H1 (cell line): ENCODE measurements around the gene RNF166. TPM values are rescaled to one million over a fixed set of nuclear protein-coding genes. Genes with fewer than 3 reads are reported as not detected.

Experiments
- CTCF ChIA-PET: fragments of 300-600 bp; sonication (Branson Sonifier 250); formaldehyde crosslinking; loops from one replicate; lab custom pipeline; 2021; ENCODE audit not compliant: partially characterized antibody; lab: Charles Lee
- POLR2A ChIA-PET: fragments of 300-600 bp; sonication (Branson Sonifier 250); formaldehyde crosslinking; loops from one replicate; lab custom pipeline; 2021; ENCODE audit warnings: inconsistent platforms; ENCODE audit not compliant: partially characterized antibody; lab: Charles Lee
- DNase-seq, 2 experiments: peaks; one replicate each; pipeline versions ENCODE4 v3.0.0 to v3.0.0-alpha.2; 2010 to 2022; ENCODE audit warnings: low spot score in 2 of 2, low read depth in 1 of 2, mixed read lengths in 1 of 2
- FAIRE-seq: peaks from 2 replicates; lab custom pipeline; 2011; peaks lifted over from hg19 to GRCh38; lab: Jason Lieb, UNC
- H2AFZ ChIP-seq: 2 replicates; pipeline ENCODE4 v1.8.1; 2012; ENCODE audit warnings: low read length, inconsistent platforms
- H2AK5ac ChIP-seq: 2 replicates; pipeline ENCODE4 v1.6.1; 2013; ENCODE audit warnings: low read depth, low read length
- H2BK120ac ChIP-seq: replicated peaks from 2 replicates; pipeline ENCODE3; 2013; ENCODE audit warnings: low read depth, low read length, inconsistent platforms
- H2BK12ac ChIP-seq: 2 replicates; pipeline ENCODE4 v1.6.1; 2013; ENCODE audit warnings: low read depth, low read length
- H2BK15ac ChIP-seq: 2 replicates; pipeline ENCODE4 v1.6.1; 2013; ENCODE audit warnings: low read length
- H2BK20ac ChIP-seq: 2 replicates; pipeline ENCODE4 v1.6.1; 2013; ENCODE audit warnings: low read length
- H2BK5ac ChIP-seq: 2 replicates; pipeline ENCODE4 v1.6.1; 2013; ENCODE audit warnings: low read depth, low read length
- H3K14ac ChIP-seq: 2 replicates; pipeline ENCODE4 v1.6.1; 2013; ENCODE audit warnings: inconsistent platforms; ENCODE audit not compliant: insufficient read length
- H3K18ac ChIP-seq: 2 replicates; pipeline ENCODE4 v1.6.1; 2013; ENCODE audit warnings: low read length; ENCODE audit errors: extremely low read depth
- H3K23ac ChIP-seq: 2 replicates; pipeline ENCODE4 v1.6.1; 2013; ENCODE audit warnings: inconsistent platforms; ENCODE audit not compliant: insufficient read length
- H3K23me2 ChIP-seq: 2 replicates; pipeline ENCODE4 v1.6.1; 2013; ENCODE audit warnings: low read depth, low read length
- H3K27ac ChIP-seq: 2 replicates; pipeline ENCODE4 v1.6.1; 2011; ENCODE audit warnings: low read depth, low read length, inconsistent platforms
- H3K27me3 ChIP-seq, 4 experiments: replicated peaks in 1 of 4; 1 replicate in 1 of 4; 2 replicates in 3 of 4; pipeline versions ENCODE4 v1.6.1 to v1.8.1; 2011 to 2013; ENCODE audit warnings: low read length in 3 of 4, mild to moderate bottlenecking in 3 of 4, inconsistent platforms in 2 of 4, mixed read lengths in 2 of 4, moderate library complexity in 1 of 4; ENCODE audit not compliant: control insufficient read depth in 3 of 4, insufficient read depth in 3 of 4; ENCODE audit errors: extremely low read depth in 1 of 4
- H3K36me3 ChIP-seq, 4 experiments: 2 replicates each; pipeline versions ENCODE4 v1.6.1 to v1.8.1; 2011 to 2013; ENCODE audit warnings: mild to moderate bottlenecking in 4 of 4, low read length in 3 of 4, moderate library complexity in 2 of 4, control low read depth in 1 of 4, inconsistent platforms in 1 of 4; ENCODE audit not compliant: insufficient read depth in 4 of 4, control insufficient read depth in 2 of 4
- H3K4ac ChIP-seq: replicated peaks from 2 replicates; pipeline ENCODE3; 2013; ENCODE audit warnings: low read length, low read depth, mixed read lengths, inconsistent platforms; ENCODE audit not compliant: insufficient read length
- H3K4me1 ChIP-seq, 4 experiments: replicated peaks in 1 of 4; 1 replicate in 1 of 4; 2 replicates in 3 of 4; pipeline versions ENCODE4 v1.6.1 to v1.8.1; 2011 to 2013; ENCODE audit warnings: low read length in 3 of 4, inconsistent platforms in 2 of 4, mixed read lengths in 1 of 4; ENCODE audit not compliant: insufficient read depth in 4 of 4, control insufficient read depth in 3 of 4
- H3K4me2 ChIP-seq, 2 experiments: 2 replicates each; pipeline versions ENCODE4 v1.6.1 to v1.8.1; 2011 to 2013; ENCODE audit warnings: low read depth in 2 of 2, low read length in 2 of 2, control low read depth in 1 of 2, inconsistent platforms in 1 of 2, mild to moderate bottlenecking in 1 of 2; ENCODE audit not compliant: insufficient read depth in 1 of 2
- H3K4me3 ChIP-seq, 4 experiments: fragments of 200-600, 300-600 bp in 1 of 4; sonication (generic), shearing (Covaris generic), sonication (Bioruptor Twin) in 1 of 4; 2 replicates each; pipeline versions ENCODE4 v1.5.1 to v1.8.1; 2011 to 2016; ENCODE audit warnings: low read length in 4 of 4, low read depth in 3 of 4, control low read depth in 2 of 4, inconsistent platforms in 2 of 4, mild to moderate bottlenecking in 2 of 4, mixed read lengths in 1 of 4, moderate library complexity in 1 of 4; ENCODE audit not compliant: insufficient read depth in 2 of 4; ENCODE audit errors: extremely low read depth in 1 of 4
- H3K56ac ChIP-seq: replicated peaks from 2 replicates; pipeline ENCODE3; 2013; ENCODE audit warnings: low read depth, mild to moderate bottlenecking, mixed read lengths, low read length, inconsistent platforms; ENCODE audit not compliant: insufficient read length
- H3K79me1 ChIP-seq: 2 replicates; pipeline ENCODE4 v1.6.1; 2013; ENCODE audit warnings: low read depth, low read length, control low read depth
- H3K79me2 ChIP-seq, 2 experiments: 2 replicates each; pipeline versions ENCODE4 v1.6.1 to v1.8.1; 2012 to 2013; ENCODE audit warnings: low read length in 2 of 2, mild to moderate bottlenecking in 2 of 2, inconsistent platforms in 1 of 2; ENCODE audit not compliant: insufficient read depth in 2 of 2, control insufficient read depth in 1 of 2
- H3K9ac ChIP-seq, 4 experiments: replicated peaks in 1 of 4; 1 replicate in 1 of 4; 2 replicates in 3 of 4; pipeline versions ENCODE4 v1.6.1 to v1.8.1; 2011 to 2013; ENCODE audit warnings: low read depth in 3 of 4, low read length in 3 of 4, control low read depth in 2 of 4, mild to moderate bottlenecking in 2 of 4, moderate library complexity in 2 of 4, inconsistent platforms in 1 of 4; ENCODE audit errors: extremely low read depth in 1 of 4
- H3K9me3 ChIP-seq, 2 experiments: 2 replicates each; pipeline versions ENCODE4 v1.6.1 to v1.8.1; 2012 to 2013; ENCODE audit warnings: mild to moderate bottlenecking in 2 of 2, moderate library complexity in 2 of 2, control low read depth in 1 of 2, inconsistent platforms in 1 of 2, low read depth in 1 of 2, low read length in 1 of 2, mixed read lengths in 1 of 2; ENCODE audit not compliant: insufficient read depth in 2 of 2
- H4K20me1 ChIP-seq, 2 experiments: replicated peaks in 1 of 2; 2 replicates each; pipeline versions ENCODE3 to v1.8.1; 2011 to 2013; ENCODE audit warnings: inconsistent platforms in 2 of 2, low read length in 2 of 2, mild to moderate bottlenecking in 1 of 2; ENCODE audit not compliant: insufficient read depth in 2 of 2, control insufficient read depth in 1 of 2
- H4K5ac ChIP-seq: 2 replicates; pipeline ENCODE4 v1.6.1; 2013; ENCODE audit warnings: low read length, low read depth, mixed read lengths, inconsistent platforms; ENCODE audit not compliant: insufficient read length
- H4K8ac ChIP-seq: 2 replicates; pipeline ENCODE4 v1.8.0; 2013; ENCODE audit warnings: mild to moderate bottlenecking, moderate library complexity, low read length, inconsistent platforms; ENCODE audit not compliant: insufficient read depth; ENCODE audit errors: extremely low read depth
- H4K91ac ChIP-seq: replicated peaks from 2 replicates; pipeline ENCODE3; 2013; ENCODE audit warnings: low read length, mixed read lengths, inconsistent platforms; ENCODE audit not compliant: insufficient read length
- BACH1 ChIP-seq: IDR thresholded peaks from 2 replicates; pipeline ENCODE4 v1.6.1; 2012; ENCODE audit warnings: low read length, improper control_type of control experiment
- CBX5 ChIP-seq: fragments of 300-800, 300-1000 bp; sonication (generic); IDR thresholded peaks from 2 replicates; pipeline ENCODE4 v1.7.1; 2016; ENCODE audit warnings: antibody characterized with exemption, low read length, low read depth
- CHD1 ChIP-seq: IDR thresholded peaks from 2 replicates; pipeline ENCODE4 v1.6.1; 2012; ENCODE audit warnings: low read depth, low read length, improper control_type of control experiment
- GABPA ChIP-seq: IDR thresholded peaks from 2 replicates; pipeline ENCODE4 v1.6.1; 2011; ENCODE audit warnings: mild to moderate bottlenecking, low read length, moderate library complexity, borderline replicate concordance; ENCODE audit not compliant: insufficient read depth
- KDM4A ChIP-seq: IDR thresholded peaks from one replicate; pipeline ENCODE4 v1.7.1; 2012; ENCODE audit warnings: low read depth, mild to moderate bottlenecking, moderate library complexity, low read length, inconsistent platforms; ENCODE audit not compliant: severe bottlenecking
- MAFK ChIP-seq: IDR thresholded peaks from 2 replicates; pipeline ENCODE4 v1.6.1; 2012; ENCODE audit warnings: low read depth, mild to moderate bottlenecking, improper control_type of control experiment, low read length
- RBBP5 ChIP-seq: IDR thresholded peaks from 2 replicates; pipeline ENCODE4 v1.7.1; 2012; ENCODE audit warnings: low read depth, mild to moderate bottlenecking, inconsistent platforms, low read length, moderate library complexity, borderline replicate concordance
- SIN3A ChIP-seq, 2 experiments: IDR thresholded peaks in 1 of 2; conservative IDR thresholded peaks in 1 of 2; 2 replicates each; pipeline ENCODE4 v1.6.1; 2011 to 2012; ENCODE audit warnings: low read length in 2 of 2, improper control_type of control experiment in 1 of 2, low read depth in 1 of 2, mild to moderate bottlenecking in 1 of 2
- TAF7 ChIP-seq: optimal IDR thresholded peaks from 2 replicates; pipeline ENCODE3; 2011; ENCODE audit warnings: low read depth, mild to moderate bottlenecking, inconsistent platforms, low read length, moderate library complexity, borderline replicate concordance
- YY1 ChIP-seq: IDR thresholded peaks from 2 replicates; pipeline ENCODE4 v1.6.1; 2011; ENCODE audit warnings: low read depth, mild to moderate bottlenecking, low read length
- ZNF274 ChIP-seq: IDR thresholded peaks from 2 replicates; pipeline ENCODE4 v1.7.0; 2012; ENCODE audit warnings: low read length, borderline replicate concordance; ENCODE audit errors: extremely low read depth
- WGBS, 2 experiments: shearing (Covaris generic) in 1 of 2; methylation state at CpG; one replicate each; pipeline versions ENCODE4 v1.1.6 to v1.1.7; 2013 to 2015; ENCODE audit warnings: low lambda C conversion rate in 2 of 2, mixed read lengths in 2 of 2, inconsistent platforms in 1 of 2, low coverage in 1 of 2, missing lambda C conversion rate in 1 of 2; ENCODE audit not compliant: insufficient replicate concordance in 2 of 2, insufficient coverage in 1 of 2, insufficient read length in 1 of 2; ENCODE audit errors: extremely low coverage in 1 of 2, missing lambda C conversion rate in 1 of 2; 5-methylcytosine and 5-hydroxymethylcytosine counted together
- polyA plus RNA-seq, 7 experiments: library from polyadenylated mRNA; depleted of rRNA in 3 of 7; stranded (reverse) in 5 of 7; unstranded in 2 of 7; fragments of >200 nt in 5 of 7; fragments of 200-250 nt in 2 of 7; gene quantifications; 1 replicate in 5 of 7; 2 replicates in 1 of 7; 4 replicates in 1 of 7; pipeline versions ENCODE4 v1.2.1 to v1.2.3, GENCODE V29; 2011 to 2013; ENCODE audit warnings: missing spikeins in 2 of 7, mixed read lengths in 2 of 7
- total RNA-seq: library from RNA; stranded (reverse); fragmentation: NEBNext Ultra II Directional; extraction: Animal tissue kit (Norgen Biotek cat#: 25700); gene quantifications from 2 replicates; pipeline ENCODE4 v1.2.1, GENCODE V29; 2021
- TF ChIP-seq, protein P1 (sequence below): IDR thresholded peaks from 2 replicates; pipeline ENCODE4 v1.6.1; 2012; ENCODE audit warnings: inconsistent platforms

The RNF166 gene
- total and polyA plus RNA-seq, 2 of the 8 experiments (the other 6 are each of a cell fraction or from before 2014, with no cell fraction given): 29.8 to 31.2 TPM

GRCh38 chr16:88725609-88726407, 19.6 kb upstream of the RNF166 start:
- Histone ChIP-seq H3K27me3 (no peaks in the 10 kb centered on the region), H3K9ac (no peak overlapping the region), H4K8ac (no peak overlapping the region), H2AFZ (no peak overlapping the region), H3K27ac (no peak overlapping the region), H3K18ac (no peak overlapping the region), H3K4me2 (no peak overlapping the region), H3K23ac (no peak overlapping the region), H2AK5ac (no peak overlapping the region), H3K14ac (no peak overlapping the region), H4K91ac (no peak overlapping the region), H2BK15ac (no peak overlapping the region), H2BK20ac (no peak overlapping the region), H4K5ac (no peak overlapping the region), H3K79me2 (no peaks in the 10 kb centered on the region), H2BK12ac (no peak overlapping the region), H3K4ac (no peak overlapping the region), H3K23me2 (no peaks in the 10 kb centered on the region), H3K4me3 (no peak overlapping the region), H2BK5ac (no peak overlapping the region), H3K9me3 (no peaks in the 10 kb centered on the region), H3K4me1 (no peaks in the 10 kb centered on the region), H2BK120ac (no peak overlapping the region), H3K36me3 (peaks cover 0 to 26% (median 5%) of the 10 kb centered on the region in 4 experiments; a peak in 4 of 8 replicates), H3K79me1 (no peaks in the 10 kb centered on the region), H3K56ac (no peak overlapping the region), H4K20me1 (peaks cover 0 to 7% of the 10 kb centered on the region in 2 experiments)
- DNase-seq: no peak
- ChIA-PET POLR2A (interaction anchor here (0.8 kb wide), 1 partner anchor 10 kb away, joined by 3 read pairs; no protein-coding TSS in a partner anchor), CTCF (interaction anchor here (4.5 kb wide), 1 partner anchor 11 kb away, joined by 24 read pairs; no protein-coding TSS in a partner anchor)
- FAIRE-seq: no peak
- WGBS, 2 experiments: 94% methylated on average over 28 of the region's 32 CpGs; no CpG with 5 or more reads in 1 of the 2 experiments
- no peak for TF ChIP-seq TAF7
- no peak for TF ChIP-seq GABPA
- no peak for TF ChIP-seq BACH1
- TF ChIP-seq MAFK: no peak
- no peak for TF ChIP-seq RBBP5
- TF ChIP-seq SIN3A (conservative IDR thresholded peaks at IDR 0.05 in 1 of 2, IDR thresholded peaks at IDR 0.05 in 1 of 2; ENCODE audit: low read depth in 1 of 2, low read length in 2 of 2): no peak
- TF ChIP-seq YY1: no peak
- TF ChIP-seq, protein P1, sequence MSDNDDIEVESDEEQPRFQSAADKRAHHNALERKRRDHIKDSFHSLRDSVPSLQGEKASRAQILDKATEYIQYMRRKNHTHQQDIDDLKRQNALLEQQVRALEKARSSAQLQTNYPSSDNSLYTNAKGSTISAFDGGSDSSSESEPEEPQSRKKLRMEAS: no peak
- TF ChIP-seq KDM4A: no peak
- TF ChIP-seq CBX5: no peak
- no peak for TF ChIP-seq CHD1
- no peak for TF ChIP-seq ZNF274
